HG03439 (cell line): ENCODE results near the gene PATE1.
"Not testable (repeated sequence)": the region's sequence is repeated elsewhere in the genome, so short reads cannot be mapped to it uniquely, and the experiment has no call there.

Source experiments
- ATAC-seq: cut with Tn5 transposase; IDR thresholded peaks from one replicate; pipeline ENCODE4 v1.9.1; 2021; ENCODE audit warnings: mild to moderate bottlenecking, moderate library complexity; ENCODE audit not compliant: unreplicated experiment

Gene PATE1

GRCh38 chr11:125745979-125746378 lies at the start of gene PATE1:
Gene PATE1 (plus strand): TSS chr11:125746279. CDS start chr11:125746305, 26 bp downstream.
- ATAC-seq = no peak

DNA sequence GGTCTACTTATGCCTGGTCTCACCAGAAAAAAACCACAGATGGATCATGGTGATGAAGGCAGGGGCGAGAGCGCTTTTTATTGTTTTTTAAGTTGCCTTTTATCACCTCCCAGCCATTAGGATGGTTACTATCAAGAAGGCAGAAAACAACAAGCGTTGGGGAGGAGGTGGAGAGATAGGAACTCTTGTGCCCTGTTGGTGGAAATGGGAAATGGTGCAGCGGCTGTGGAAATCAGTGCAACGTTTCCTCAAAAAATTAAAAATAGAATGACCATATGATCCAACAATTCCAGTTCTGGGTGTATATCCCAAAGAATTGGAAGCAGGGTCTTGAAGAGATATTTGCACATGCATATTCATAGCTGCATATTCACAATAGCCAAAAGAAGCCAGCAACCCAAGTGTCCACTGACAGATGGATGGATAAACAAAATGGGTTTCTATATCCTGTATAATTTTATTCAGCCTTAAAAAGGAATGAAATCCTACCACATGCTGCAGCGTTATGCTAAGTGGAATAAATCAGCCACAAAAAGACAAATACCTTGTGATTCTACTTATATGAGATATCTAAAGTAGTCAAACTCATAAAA lies 45.0 kb upstream of the PATE1 start:
- ATAC-seq = no peak

- ATAC-seq = no peak
Measured at GRCh38 chr11:125701858-125702621, 44.0 kb upstream of the PATE1 start.

DNA sequence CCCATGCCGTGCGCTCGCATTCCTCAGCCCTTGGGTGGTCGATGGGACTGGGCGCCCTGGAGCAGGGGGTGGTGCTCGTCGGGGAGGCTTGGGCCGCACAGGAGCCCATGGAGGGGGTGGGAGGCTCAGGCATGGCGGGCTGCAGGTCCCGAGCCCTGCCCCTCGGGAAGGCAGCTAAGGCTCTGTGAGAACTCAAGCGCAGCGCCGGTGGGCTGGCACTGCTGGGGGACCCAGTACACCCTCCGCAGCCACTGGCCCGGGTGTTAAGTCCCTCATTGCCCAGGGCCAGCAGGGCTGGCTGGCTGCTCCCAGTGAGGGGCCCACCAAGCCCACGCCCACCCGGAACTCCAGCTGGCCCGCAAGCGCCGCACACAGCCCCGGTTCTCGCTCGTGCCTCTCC lies 41.4 kb upstream of the PATE1 start:
- ATAC-seq = not testable (repeated sequence)

GRCh38 chr11:125720781-125721180 lies 25.3 kb upstream of the PATE1 start:
- ATAC-seq = no peak

DNA sequence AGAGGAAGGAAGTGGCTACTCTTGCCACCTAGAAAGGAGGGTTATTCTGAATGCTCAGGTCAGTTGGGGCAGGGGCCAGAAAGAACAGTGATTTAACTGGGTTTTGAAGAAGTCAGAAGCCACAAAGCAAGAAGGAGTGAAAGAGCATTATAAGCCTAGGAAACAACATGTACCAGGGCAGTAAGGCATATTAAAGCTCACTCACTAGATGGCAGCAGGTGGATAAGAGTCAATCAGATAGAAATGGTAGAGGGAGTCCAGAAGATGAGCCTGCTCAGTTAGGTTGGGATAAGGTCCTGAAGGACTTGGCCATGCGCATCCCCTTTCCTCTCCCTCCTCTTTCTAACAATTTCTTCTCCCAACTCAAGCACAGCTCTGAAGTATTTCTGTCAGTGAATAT lies 22.0 kb upstream of the PATE1 start:
- ATAC-seq = no peak

GRCh38 chr11:125728969-125729368 lies 17.1 kb upstream of the PATE1 start:
- ATAC-seq = no peak

- no peak for ATAC-seq
Measured at GRCh38 chr11:125740617-125741016, 5.5 kb upstream of the PATE1 start.

GRCh38 chr11:125743681-125744080 lies 2.4 kb upstream of the PATE1 start:
- ATAC-seq = no peak

GRCh38 chr11:125750629-125751028 lies 4.5 kb downstream of the PATE1 start:
- no peak for ATAC-seq

- no peak for ATAC-seq
Measured at GRCh38 chr11:125756050-125756449, 10.0 kb downstream of the PATE1 start.

GRCh38 chr11:125762445-125762844 lies 16.4 kb downstream of the PATE1 start:
- no peak for ATAC-seq

GRCh38 chr11:125763483-125763882 lies 17.4 kb downstream of the PATE1 start:
- ATAC-seq = no peak

DNA sequence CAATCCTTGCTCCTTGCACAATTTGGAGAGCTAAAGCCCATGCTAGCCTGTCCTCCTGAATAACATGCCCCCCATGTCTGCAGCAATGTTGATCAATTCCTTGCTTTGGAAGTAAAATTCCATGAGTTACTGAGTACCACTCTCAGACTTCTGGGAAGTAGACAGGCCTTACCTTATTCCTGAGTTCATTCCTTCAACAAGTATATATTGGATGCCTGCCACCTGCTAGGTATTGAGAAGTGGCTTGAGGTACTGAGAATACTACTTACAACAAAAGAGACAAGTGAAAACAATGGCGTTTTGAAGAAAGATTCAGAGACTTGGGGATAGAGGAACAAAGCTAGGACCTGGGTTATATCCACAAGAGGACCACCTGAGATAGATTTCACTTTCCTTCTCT lies 20.2 kb downstream of the PATE1 start:
- no peak for ATAC-seq

- no peak for ATAC-seq
Measured at GRCh38 chr11:125768336-125769046, 22.4 kb downstream of the PATE1 start.

DNA sequence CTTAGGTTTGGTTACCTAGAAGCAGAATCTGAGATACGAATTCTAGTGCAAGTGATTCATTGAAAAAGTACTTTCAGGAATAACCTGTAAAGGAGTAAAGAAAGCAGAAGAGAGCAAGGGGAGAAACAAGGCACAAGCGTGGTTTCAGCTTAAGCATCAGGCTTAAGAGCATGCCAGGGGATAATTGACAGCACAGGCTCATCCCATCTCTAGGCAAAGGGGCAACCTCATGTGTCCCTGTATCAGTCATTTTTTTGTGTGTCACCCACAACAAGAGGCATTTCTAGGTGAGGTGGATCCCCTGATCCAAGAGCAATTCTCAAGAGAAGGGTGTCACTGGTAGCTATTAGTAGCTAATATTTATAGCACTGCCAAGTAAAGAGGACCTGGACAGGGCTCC lies 24.5 kb downstream of the PATE1 start:
- no peak for ATAC-seq

GRCh38 chr11:125772834-125773505 lies 26.9 kb downstream of the PATE1 start:
- ATAC-seq = no peak

DNA sequence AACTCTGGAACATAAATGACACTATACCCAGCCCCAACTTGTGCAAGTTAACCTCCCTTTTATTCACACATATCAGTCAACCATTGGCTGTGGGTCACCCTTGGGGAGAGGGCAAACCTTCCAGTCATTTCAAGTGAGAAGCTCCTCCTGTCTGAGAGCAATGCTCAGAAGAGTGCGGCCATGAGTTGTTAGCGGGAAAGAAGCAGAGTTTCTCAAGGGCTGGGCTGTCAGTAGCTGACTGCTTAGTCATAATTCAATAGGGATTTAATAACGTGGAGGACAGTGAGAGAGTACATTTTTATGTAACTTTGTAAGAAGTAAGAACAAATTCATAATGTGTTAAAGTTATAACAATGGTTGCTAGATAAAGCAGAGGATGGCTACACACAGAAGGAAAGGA lies 27.4 kb downstream of the PATE1 start:
- ATAC-seq = no peak

DNA sequence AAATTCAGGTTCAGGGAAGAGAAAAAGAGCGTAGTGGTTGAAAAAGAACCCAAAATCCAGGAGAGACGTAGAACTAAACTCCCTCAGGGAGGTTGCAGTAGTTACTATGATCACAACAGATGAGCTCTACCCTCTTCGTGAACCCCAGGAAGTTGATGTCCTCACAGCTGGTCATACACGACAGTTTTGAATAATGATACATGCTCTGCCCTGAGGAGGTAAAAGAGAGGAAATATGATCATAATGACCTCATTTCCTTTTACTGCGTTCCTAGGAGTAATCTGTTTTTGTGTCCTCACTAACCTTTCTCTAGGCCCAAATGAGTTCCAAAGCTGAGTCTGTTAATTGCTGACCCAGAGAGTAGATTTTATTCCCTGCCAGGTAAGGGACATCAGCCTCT lies 31.2 kb downstream of the PATE1 start:
- no peak for ATAC-seq

- no peak for ATAC-seq
Measured at GRCh38 chr11:125778728-125779127, 32.6 kb downstream of the PATE1 start, which contains the start of gene PATE2. Gene PATE2 (minus strand): TSS chr11:125778828. CDS start chr11:125778773, 55 bp downstream.

DNA sequence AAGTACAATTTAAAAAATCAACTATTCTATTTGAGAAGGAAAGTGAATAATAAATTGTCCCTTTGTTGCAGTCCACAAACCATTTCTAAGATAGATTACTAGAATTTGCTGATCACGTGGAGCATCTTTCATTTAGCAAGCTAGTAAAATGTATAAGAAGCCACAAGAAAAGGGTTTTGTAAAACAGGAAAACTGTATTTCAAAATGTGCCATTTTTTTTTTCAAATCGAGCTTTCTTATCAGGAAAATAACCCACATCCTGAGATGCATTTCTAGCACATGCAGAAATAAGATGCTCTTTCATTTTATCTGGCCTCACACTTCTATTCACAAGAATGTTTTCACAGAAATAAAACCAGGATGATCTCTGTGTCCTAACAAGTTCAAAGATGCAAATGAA lies 38.6 kb downstream of the PATE1 start:
- ATAC-seq = no peak
